CD4-positive, alpha-beta T cell (primary cell): ENCODE data around the gene MRPL20. TPM values are rescaled to one million over a fixed set of nuclear protein-coding genes. Genes with fewer than 3 reads are reported as not detected.
"Not testable (repeated sequence)": the region's sequence is repeated elsewhere in the genome, so short reads cannot be mapped to it uniquely, and the experiment has no call there.

Source experiments
- ATAC-seq: fragments of 200-7000 bp; cut with Tn5 transposase; one replicate; pipeline ENCODE4 v1.10.0; 2022; ENCODE audit warnings: mild to moderate bottlenecking; ENCODE audit not compliant: poor library complexity
- CTCF ChIA-PET: fragments of 350-600 bp; sonication (Branson Sonifier 250); formaldehyde crosslinking; loops from one replicate; lab custom pipeline; 2021; ENCODE audit warnings: antibody characterized with exemption, inconsistent platforms; lab: Charles Lee
- POLR2A ChIA-PET: fragments of 350-600 bp; sonication (Branson Sonifier 250); formaldehyde crosslinking; loops from one replicate; lab custom pipeline; 2021; ENCODE audit warnings: antibody characterized with exemption, inconsistent platforms; lab: Charles Lee
- DNase-seq, 14 experiments: peaks; one replicate each; pipeline ENCODE4 v3.0.0-alpha.2; 2013 to 2020; ENCODE audit warnings: mixed read lengths in 2 of 14
- H3K27ac ChIP-seq, 2 donors: one replicate each; pipeline versions ENCODE4 v1.5.1 to v1.7.0; 2013; ENCODE audit warnings: low read length in 2 of 2, low read depth in 1 of 2, mild to moderate bottlenecking in 1 of 2
- H3K27me3 ChIP-seq, 2 experiments: 1 replicate in 1 of 2; 2 replicates in 1 of 2; pipeline versions ENCODE4 v1.6.1 to v1.7.0; 2013; ENCODE audit warnings: low read length in 2 of 2, control low read depth in 1 of 2, mild to moderate bottlenecking in 1 of 2, moderate library complexity in 1 of 2; ENCODE audit not compliant: insufficient read depth in 2 of 2, control insufficient read depth in 1 of 2
- H3K36me3 ChIP-seq: one replicate; pipeline ENCODE4 v1.6.1; 2013; ENCODE audit warnings: low read length, control low read depth; ENCODE audit not compliant: insufficient read depth
- H3K4me1 ChIP-seq: one replicate; pipeline ENCODE4 v1.6.1; 2013; ENCODE audit warnings: low read length, control low read depth; ENCODE audit not compliant: insufficient read depth
- H3K4me3 ChIP-seq: one replicate; pipeline ENCODE4 v1.5.1; 2013; ENCODE audit warnings: mild to moderate bottlenecking, low read length, moderate library complexity
- H3K9me3 ChIP-seq, 2 experiments: 1 replicate in 1 of 2; 2 replicates in 1 of 2; pipeline versions ENCODE4 v1.6.1 to v1.7.0; 2013; ENCODE audit warnings: low read length in 2 of 2, mild to moderate bottlenecking in 2 of 2, control low read depth in 1 of 2, moderate library complexity in 1 of 2; ENCODE audit not compliant: control insufficient read depth in 1 of 2, insufficient read depth in 1 of 2
- H3K27ac Mint-ChIP-seq: one replicate; pipeline ENCODE4 v1.8.0; 2020; ENCODE audit warnings: mixed read lengths
- H3K27me3 Mint-ChIP-seq: one replicate; pipeline ENCODE4 v1.8.0; 2021; ENCODE audit warnings: mixed read lengths
- H3K36me3 Mint-ChIP-seq: one replicate; pipeline ENCODE4 v1.8.0; 2021; ENCODE audit warnings: low read depth, mixed read lengths
- H3K4me1 Mint-ChIP-seq: one replicate; pipeline ENCODE4 v1.8.0; 2021; ENCODE audit warnings: low read depth, mixed read lengths
- H3K4me3 Mint-ChIP-seq: one replicate; pipeline ENCODE4 v1.8.0; 2020; ENCODE audit warnings: mild to moderate bottlenecking, mixed read lengths
- H3K9me3 Mint-ChIP-seq: one replicate; pipeline ENCODE4 v1.8.0; 2020; ENCODE audit warnings: mixed read lengths
- intact Hi-C, 2 experiments: fragments of 100-400 bp; cut with DNase I in 1 of 2; cut with micrococcal nuclease in 1 of 2; formaldehyde crosslinking; loops; one replicate each; pipeline versions ENCODE4 v1.15.1 to v1.9.0; 2023 to 2025; cut with DNase I, micrococcal nuclease
- polyA plus RNA-seq, 2 donors: library from polyadenylated mRNA; unstranded; fragments of 120-200 nt; gene quantifications; one replicate each; pipeline ENCODE4 v1.2.1, GENCODE V29; 2013
- total RNA-seq, 174 experiments: library from RNA in 2 of 174; stranded (reverse) in 2 of 174; gene quantifications; one replicate each; pipeline ENCODE4 v1.2.3 and lab custom pipeline; 2021 to 2026
- TF ChIP-seq, protein P1 (sequence below): fragments of 200-600 bp; IDR thresholded peaks from one replicate; pipeline ENCODE4 v1.8.0; 2022; ENCODE audit warnings: antibody characterized with exemption, mild to moderate bottlenecking

The MRPL20 gene
- 100 to 1,000 TPM in 1 of 2 experiments, 10 to 100 TPM in 1; 99.9 to 103 TPM for total RNA-seq
- 107 TPM for polyA plus RNA-seq (2013, experiment 1 of 2)
- 99.4 TPM for polyA plus RNA-seq (2013, experiment 2 of 2)
- total RNA-seq (lab: John Stamatoyannopoulos, UW), result 28.9 to 145 (median 54.3) reads per million in 172 experiments

DNA sequence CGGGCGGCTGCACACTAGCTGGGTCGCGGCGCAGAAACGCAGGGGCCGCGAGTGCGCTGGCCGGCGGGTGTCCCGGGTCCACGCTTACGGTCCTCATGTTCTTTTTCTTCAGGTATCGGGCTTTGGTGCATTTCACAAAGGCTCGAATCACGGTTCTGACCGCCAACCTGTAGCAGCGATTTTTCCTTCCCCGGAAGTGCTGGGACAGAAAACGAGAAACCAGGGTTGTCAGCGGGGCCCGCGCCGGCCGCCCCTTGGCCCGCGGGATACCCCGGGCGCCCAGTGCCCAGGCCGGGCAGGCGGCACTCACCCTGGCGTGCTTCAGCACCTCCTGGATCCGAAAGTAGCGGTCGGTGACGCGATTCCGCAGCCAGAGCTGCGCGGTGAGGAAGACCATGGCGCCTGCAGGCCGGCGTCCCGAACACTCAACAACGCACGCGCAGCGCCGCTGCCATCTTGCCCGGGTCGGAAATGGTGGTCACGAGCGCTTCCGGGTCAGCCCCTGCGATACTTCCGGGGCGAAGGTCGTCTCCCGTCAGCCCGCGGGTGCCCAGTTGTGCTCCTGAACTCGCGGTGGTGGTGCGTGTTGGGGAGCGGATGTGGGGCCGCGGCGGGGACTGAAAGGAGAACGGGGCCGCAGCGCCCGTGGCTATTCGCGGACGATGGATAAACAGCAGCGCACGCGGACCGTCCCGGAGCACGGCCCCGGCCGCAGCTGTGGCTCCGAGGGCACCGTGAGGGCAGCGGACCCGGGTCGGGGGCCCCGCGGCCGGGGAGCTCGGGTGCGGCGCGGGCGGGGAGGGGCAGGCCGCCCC, at the start of gene MRPL20:
MRPL20 (minus strand) TSS at position 473 of the 815 bp plus-strand sequence; CDS start at position 397, 76 bp downstream.
- no peaks in the 10 kb centered on the region for H3K27me3 ChIP-seq
- DNase-seq, result peak; percentile 93 to 99 (median 95)
- Mint-ChIP-seq H3K4me3 (peak within 1 kb of the TSS; percentile 94), H3K27me3 (no peaks in the 10 kb centered on the region), H3K9me3 (no peaks in the 10 kb centered on the region), H3K4me1 (peaks cover 34% of the 10 kb centered on the region), H3K36me3 (peaks cover 43% of the 10 kb centered on the region), H3K27ac (peak within 1 kb of the TSS; percentile 91)
- ChIA-PET CTCF (interaction anchor here (1.0 to 2.4 kb wide), 4 partner anchors 14 to 98 kb away, joined by 3 to 7 read pairs (median 4); partner anchors contain the start of gene AURKAIP1), POLR2A (interaction anchor here (0.6 to 5.3 kb wide), 6 partner anchors 8 to 393 kb away, joined by 3 to 45 read pairs (median 7); partner anchors contain the start of genes AURKAIP1, CCNL2, MIB2 and UBE2J2)
- peaks cover 44% of the 10 kb centered on the region for H3K4me1 ChIP-seq
- no peaks in the 10 kb centered on the region for H3K9me3 ChIP-seq
- H3K36me3 ChIP-seq, result peaks cover 38% of the 10 kb centered on the region
- peak within 1 kb of the TSS; percentile 80 to 88 for H3K27ac ChIP-seq
- peak within 1 kb of the TSS; percentile 92 for H3K4me3 ChIP-seq
- TF ChIP-seq, protein P1, sequence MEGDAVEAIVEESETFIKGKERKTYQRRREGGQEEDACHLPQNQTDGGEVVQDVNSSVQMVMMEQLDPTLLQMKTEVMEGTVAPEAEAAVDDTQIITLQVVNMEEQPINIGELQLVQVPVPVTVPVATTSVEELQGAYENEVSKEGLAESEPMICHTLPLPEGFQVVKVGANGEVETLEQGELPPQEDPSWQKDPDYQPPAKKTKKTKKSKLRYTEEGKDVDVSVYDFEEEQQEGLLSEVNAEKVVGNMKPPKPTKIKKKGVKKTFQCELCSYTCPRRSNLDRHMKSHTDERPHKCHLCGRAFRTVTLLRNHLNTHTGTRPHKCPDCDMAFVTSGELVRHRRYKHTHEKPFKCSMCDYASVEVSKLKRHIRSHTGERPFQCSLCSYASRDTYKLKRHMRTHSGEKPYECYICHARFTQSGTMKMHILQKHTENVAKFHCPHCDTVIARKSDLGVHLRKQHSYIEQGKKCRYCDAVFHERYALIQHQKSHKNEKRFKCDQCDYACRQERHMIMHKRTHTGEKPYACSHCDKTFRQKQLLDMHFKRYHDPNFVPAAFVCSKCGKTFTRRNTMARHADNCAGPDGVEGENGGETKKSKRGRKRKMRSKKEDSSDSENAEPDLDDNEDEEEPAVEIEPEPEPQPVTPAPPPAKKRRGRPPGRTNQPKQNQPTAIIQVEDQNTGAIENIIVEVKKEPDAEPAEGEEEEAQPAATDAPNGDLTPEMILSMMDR, result no peak
- intact Hi-C loops, result loop anchor here (1.0 to 2.0 kb wide), 5 partner anchors 8 to 290 kb away; partner anchors contain the start of genes AURKAIP1 (in 2 of the 2), B3GALT6 (in 1 of the 2), C1orf159 (in 1 of the 2) and CCNL2 (in 1 of the 2)
- peak; percentile 94 for ATAC-seq

DNA sequence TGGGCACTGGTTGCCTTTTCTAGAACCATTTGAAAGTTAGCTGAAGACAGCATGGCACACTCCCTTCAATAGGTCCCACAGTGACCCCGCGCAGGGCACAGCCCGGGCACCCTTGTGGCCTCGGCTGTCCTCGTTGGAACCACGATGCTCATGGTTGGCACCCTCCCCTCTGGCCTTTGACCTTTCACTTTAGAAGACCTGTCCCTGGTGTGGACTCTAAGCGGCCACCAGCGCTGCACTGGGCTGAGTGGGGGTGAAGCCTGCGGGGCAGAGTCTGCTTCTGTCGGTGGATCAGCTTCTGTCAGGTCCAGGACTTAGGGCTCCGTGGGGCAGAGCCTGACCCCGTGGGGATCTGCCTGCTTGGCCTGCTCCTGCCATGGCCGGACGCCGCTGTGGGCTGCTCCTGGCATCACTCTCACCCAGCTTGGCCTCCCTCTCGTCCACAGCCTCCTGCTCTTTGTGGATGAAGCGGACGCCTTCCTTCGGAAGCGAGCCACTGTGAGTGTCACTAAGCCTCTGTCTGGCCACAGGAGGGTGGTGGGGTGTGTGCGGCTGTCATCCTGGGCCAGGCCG, 49.7 kb upstream of the MRPL20 start:
- H3K36me3 Mint-ChIP-seq, POLR2A ChIA-PET, H3K4me3 ChIP-seq, H3K27ac ChIP-seq, H3K4me1 Mint-ChIP-seq, H3K27ac Mint-ChIP-seq, H3K9me3 ChIP-seq, H3K27me3 Mint-ChIP-seq, H3K4me3 Mint-ChIP-seq, CTCF ChIA-PET, H3K36me3 ChIP-seq, H3K9me3 Mint-ChIP-seq, intact Hi-C loops, DNase-seq, H3K27me3 ChIP-seq, ATAC-seq, H3K4me1 ChIP-seq: not testable (repeated sequence)

DNA sequence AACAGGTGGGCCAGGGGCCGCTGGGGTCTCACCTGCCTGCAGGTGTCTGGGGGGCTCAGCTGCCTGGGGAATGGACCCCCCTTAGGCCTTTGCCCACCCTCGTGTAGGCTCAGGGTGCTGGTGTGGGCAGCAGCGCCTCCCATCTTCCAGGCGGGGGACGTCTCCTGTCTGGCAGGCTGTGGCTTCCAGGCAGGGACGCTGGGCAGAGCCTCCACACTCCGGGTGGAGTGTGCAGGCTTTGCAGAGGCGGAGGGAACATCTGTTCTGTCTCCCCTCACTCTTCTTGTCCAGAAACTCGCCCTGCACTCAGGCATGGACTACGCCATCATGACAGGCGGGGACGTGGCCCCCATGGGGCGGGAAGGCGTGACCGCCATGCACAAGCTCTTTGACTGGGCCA, 48.8 kb upstream of the MRPL20 start:
- CTCF ChIA-PET, result not testable (repeated sequence)

DNA sequence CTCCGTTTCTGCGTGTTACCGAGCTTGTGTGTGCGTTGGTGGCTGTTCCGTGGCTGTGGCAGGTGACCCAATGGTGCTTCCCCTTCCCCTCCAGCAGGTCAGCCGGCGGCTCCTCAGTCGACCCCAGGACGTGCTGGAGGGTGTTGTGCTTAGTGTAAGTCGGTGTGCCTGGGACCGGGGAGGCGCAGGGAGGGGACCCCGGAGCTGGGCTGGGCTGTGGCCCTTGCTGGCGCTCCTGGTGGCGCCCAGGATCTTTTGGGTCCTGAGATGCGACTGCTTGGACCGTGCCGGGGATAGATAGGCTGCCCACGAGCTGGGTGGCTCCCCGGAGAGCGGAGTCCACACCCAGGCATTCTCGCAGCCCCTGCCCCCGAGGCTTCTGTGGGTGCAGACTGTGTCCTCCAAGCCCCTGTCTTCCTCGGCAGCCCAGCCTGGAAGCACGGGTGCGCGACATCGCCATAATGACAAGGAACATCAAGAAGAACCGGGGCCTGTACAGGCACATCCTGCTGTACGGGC, 48.3 kb upstream of the MRPL20 start:
- Mint-ChIP-seq H3K4me1 (no peaks in the 10 kb centered on the region), H3K27me3 (no peaks in the 10 kb centered on the region), H3K9me3 (no peaks in the 10 kb centered on the region), H3K27ac (no peak overlapping the region), H3K36me3 (no peaks in the 10 kb centered on the region), H3K4me3 (no peak overlapping the region)
- H3K27ac ChIP-seq, result no peak overlapping the region
- intact Hi-C loops, result no loop called here
- ATAC-seq (no peak), DNase-seq (no peak)
- no peaks in the 10 kb centered on the region for H3K9me3 ChIP-seq
- H3K36me3 ChIP-seq, result no peaks in the 10 kb centered on the region
- ChIA-PET CTCF (no interaction called here), POLR2A (no interaction called here)
- no peaks in the 10 kb centered on the region for H3K4me1 ChIP-seq
- no peak overlapping the region for H3K4me3 ChIP-seq
- H3K27me3 ChIP-seq, result no peaks in the 10 kb centered on the region
- TF ChIP-seq, protein P1, result no peak

More for the DNA sequence above, 48.8 kb upstream of the MRPL20 start:
- H3K4me1 ChIP-seq, H3K27ac Mint-ChIP-seq, DNase-seq, H3K4me1 Mint-ChIP-seq, H3K27me3 Mint-ChIP-seq, H3K27ac ChIP-seq, intact Hi-C loops, H3K9me3 ChIP-seq, H3K27me3 ChIP-seq, POLR2A ChIA-PET, H3K36me3 Mint-ChIP-seq, H3K4me3 Mint-ChIP-seq, ATAC-seq, H3K4me3 ChIP-seq, H3K9me3 Mint-ChIP-seq, H3K36me3 ChIP-seq: not testable (repeated sequence)

DNA sequence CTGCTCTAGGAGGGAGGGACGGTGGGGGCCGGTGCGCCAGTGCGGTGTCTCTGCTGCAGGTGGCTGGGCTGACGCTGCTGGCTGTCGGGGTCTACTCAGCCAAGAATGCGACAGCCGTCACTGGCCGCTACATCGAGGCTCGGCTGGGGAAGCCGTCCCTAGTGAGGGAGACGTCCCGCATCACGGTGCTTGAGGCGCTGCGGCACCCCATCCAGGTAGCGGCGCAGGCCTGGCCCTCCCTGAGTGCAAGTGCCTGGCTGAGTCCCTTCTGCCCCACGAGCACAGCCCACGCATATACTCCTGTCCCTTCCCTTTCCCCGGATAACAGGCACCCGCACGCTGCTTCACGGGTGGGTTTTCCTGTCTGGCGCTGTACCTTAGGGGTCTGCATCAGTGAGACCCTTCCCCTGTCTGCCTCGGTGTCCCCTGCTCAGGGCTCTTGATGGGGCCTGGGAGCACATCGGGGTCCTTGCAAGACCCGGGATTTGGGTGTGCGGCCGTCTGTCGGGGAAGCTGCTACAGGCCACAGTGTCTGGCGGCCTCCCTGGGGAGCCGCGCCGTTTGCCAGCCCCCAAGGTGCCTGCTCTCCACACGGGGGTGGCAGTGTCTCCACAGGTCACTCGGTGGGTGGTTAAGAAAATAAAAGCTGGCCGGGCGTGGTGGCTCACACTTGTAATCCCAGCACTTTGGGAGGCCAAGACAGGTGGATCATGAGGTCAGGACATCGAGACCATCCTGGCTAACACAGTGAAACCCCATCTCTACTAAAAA, 47.4 kb upstream of the MRPL20 start:
- H3K27ac ChIP-seq, H3K36me3 ChIP-seq, H3K27ac Mint-ChIP-seq, H3K4me1 Mint-ChIP-seq, H3K4me1 ChIP-seq, ATAC-seq, H3K36me3 Mint-ChIP-seq, H3K9me3 ChIP-seq, H3K4me3 ChIP-seq, CTCF ChIA-PET, POLR2A ChIA-PET, H3K4me3 Mint-ChIP-seq, H3K27me3 Mint-ChIP-seq, DNase-seq, H3K9me3 Mint-ChIP-seq, intact Hi-C loops, H3K27me3 ChIP-seq: not testable (repeated sequence)
